LNCAP (cell line): ENCODE measurements around the gene MPI.

Experiments
- TF ChIP-seq, protein P1 (sequence below): fragments of 450-650 bp; IDR thresholded peaks from 2 replicates; pipeline ENCODE4 v1.5.1; 2017; ENCODE audit warnings: mild to moderate bottlenecking

The MPI gene

DNA sequence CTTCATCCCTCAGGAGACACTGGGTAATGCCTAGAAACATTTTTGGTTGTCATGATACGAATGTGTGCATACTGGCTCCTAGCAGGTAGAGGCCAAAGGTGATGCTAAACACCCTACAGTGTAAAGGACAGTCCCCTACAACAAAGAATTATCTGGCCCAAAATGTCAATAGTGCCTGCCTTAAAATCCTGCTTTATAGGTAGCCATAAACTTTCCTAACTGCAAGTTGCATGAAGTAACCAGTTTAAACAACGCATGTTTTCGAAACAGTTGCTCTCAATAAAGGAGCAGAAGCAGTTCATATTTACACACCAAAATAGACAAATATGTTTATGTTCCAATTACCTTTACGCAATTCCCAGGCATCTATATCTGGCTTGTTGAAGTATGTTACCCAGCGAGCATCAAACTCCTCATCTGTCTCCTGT, 38.9 kb downstream of the MPI start:
- TF ChIP-seq, protein P1, sequence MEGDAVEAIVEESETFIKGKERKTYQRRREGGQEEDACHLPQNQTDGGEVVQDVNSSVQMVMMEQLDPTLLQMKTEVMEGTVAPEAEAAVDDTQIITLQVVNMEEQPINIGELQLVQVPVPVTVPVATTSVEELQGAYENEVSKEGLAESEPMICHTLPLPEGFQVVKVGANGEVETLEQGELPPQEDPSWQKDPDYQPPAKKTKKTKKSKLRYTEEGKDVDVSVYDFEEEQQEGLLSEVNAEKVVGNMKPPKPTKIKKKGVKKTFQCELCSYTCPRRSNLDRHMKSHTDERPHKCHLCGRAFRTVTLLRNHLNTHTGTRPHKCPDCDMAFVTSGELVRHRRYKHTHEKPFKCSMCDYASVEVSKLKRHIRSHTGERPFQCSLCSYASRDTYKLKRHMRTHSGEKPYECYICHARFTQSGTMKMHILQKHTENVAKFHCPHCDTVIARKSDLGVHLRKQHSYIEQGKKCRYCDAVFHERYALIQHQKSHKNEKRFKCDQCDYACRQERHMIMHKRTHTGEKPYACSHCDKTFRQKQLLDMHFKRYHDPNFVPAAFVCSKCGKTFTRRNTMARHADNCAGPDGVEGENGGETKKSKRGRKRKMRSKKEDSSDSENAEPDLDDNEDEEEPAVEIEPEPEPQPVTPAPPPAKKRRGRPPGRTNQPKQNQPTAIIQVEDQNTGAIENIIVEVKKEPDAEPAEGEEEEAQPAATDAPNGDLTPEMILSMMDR: no peak

- TF ChIP-seq, protein P1: no peak
Measured at GRCh38 chr15:74933573-74933972, 43.7 kb downstream of the MPI start.

- TF ChIP-seq, protein P1: no peak
Measured at GRCh38 chr15:74937272-74937589, 47.4 kb downstream of the MPI start.

DNA sequence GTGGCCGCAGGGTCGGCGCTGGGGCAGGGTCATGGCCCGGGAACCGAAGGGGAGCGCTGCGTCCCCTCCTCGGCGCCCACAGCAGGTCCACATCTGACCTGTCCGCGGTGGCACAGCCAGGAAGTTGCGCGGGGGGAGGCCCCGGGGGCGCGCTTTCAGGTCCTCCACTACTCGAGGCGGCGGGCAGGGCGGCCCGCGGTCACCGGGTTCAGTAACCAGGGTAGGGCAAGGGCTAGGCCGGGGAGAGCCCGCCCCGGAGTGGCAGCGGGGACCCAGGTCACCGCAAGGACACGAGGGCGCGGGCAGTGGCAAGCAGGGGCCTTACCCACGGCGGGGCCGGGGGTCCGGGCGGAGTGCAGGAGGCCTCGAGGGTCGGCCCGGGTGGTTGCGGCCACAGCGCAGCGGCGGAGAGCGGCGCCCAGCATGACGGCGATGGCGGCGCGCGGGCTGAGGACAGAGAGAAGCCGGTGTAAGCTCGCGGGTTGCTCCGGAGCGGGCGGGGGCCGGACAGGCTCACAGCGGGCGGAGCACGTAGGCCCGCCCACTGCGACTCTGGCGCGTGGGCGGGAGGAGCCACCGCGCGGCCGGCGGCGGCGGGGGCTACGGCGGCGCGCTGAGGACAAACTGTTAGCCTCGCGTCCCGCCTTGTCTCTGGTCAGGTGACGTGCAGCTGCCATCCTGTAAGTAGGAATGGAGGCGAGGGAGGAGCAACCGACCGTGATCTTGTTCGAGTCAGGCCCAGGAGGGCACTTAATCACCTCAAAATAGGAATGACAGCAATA, 47.9 kb downstream of the MPI start, which contains the start of gene COX5A:
TSS of gene COX5A (minus strand) at position 484 of the 782 bp plus-strand sequence. CDS start at position 425, 59 bp downstream.
- TF ChIP-seq, protein P1: 0 out of 2 replicates have a peak, but pooled peaks have one; percentile 10

DNA sequence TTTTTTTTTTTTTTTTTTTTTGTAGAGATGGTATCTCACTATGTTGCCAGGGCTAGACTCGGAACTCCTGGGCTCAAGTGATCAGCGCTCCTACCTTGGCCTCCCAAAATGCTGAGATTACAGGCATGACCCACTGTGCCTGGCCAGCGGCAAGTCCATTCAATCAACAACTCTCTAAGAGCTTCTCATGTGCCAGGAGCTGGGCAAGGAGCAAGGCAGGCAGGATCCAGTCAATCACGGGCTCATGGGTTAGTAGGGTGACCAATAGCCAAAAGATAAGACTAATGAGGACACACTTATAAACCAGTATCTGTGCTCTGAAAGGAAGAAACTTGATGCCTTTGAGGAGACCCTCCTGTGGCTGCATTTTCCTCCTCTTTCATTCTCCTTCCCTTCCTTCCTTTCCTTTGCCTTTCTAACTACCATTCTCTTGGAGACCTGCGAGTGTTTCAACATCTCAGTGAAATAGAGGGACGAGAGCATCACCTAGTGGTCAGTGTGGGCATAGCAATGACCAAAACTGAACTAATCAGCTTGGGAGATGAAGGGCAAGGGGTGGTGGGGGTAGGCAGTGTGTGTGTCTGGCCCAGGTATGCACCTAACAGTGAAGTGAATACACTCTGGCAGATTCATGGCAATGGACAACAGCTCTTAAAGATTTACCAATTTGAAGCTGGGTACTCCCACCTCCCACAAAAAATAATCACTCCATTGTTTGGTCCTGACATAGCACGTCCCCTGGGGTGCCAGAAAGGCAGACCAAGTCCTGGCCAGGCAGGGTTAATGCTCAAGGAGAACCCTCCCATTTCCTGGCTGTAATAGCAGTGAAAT, 60.5 kb downstream of the MPI start:
- TF ChIP-seq, protein P1: peak; percentile 99

GRCh38 chr15:74951006-74951405, 61.2 kb downstream of the MPI start:
- TF ChIP-seq, protein P1: no peak
